ENCODE results near the gene CNTNAP2. TPM values are rescaled to one million over a fixed set of nuclear protein-coding genes. Genes with fewer than 3 reads are reported as not detected.

Gene CNTNAP2
- total and polyA plus RNA-seq, 12 donors = 0.07 to 0.77 (median 0.24) TPM

- DNase-seq = no peak
- TF ChIP-seq CTCF (IDR thresholded peaks at IDR 0.05) = no peak
- intact Hi-C loops (cut with DNase I) = no loop called here
- WGBS, 2 donors = 45 to 63% methylated on average over 2 of the region's 2 CpGs
- Histone ChIP-seq H3K4me3 (no peak overlapping the region), H3K9me3 (peaks cover 0 to 6% (median 0%) of the 10 kb centered on the region in 11 donors), H3K27me3 (no peaks in the 10 kb centered on the region), H3K4me1 (no peaks in the 10 kb centered on the region), H3K27ac (no peak overlapping the region), H3K36me3 (no peaks in the 10 kb centered on the region)
- no peak for ATAC-seq
Measured at GRCh38 chr7:146885231-146885630, 768.6 kb downstream of the CNTNAP2 start.

GRCh38 chr7:146889806-146890555, 773.4 kb downstream of the CNTNAP2 start:
- 81 to 82% methylated on average over 6 of the region's 6 CpGs for WGBS, 2 donors

GRCh38 chr7:146892151-146892550, 775.5 kb downstream of the CNTNAP2 start:
- intact Hi-C loops (cut with DNase I) = no loop called here
- ATAC-seq (no peak), DNase-seq (no peak)
- TF ChIP-seq CTCF (IDR thresholded peaks at IDR 0.05) = no peak
- Histone ChIP-seq H3K27me3 (no peaks in the 10 kb centered on the region), H3K27ac (no peak overlapping the region), H3K9me3 (peaks cover 0 to 6% (median 0%) of the 10 kb centered on the region in 11 donors), H3K4me1 (no peaks in the 10 kb centered on the region), H3K36me3 (no peaks in the 10 kb centered on the region), H3K4me3 (no peak overlapping the region)
- 33 to 40% methylated on average over 2 of the region's 2 CpGs for WGBS, 2 donors

More at GRCh38 chr7:146889806-146890555, 773.4 kb downstream of the CNTNAP2 start:
- Histone ChIP-seq H3K36me3 (no peaks in the 10 kb centered on the region), H3K27me3 (no peaks in the 10 kb centered on the region), H3K9me3 (peaks cover 0 to 6% (median 0%) of the 10 kb centered on the region in 11 donors), H3K27ac (no peak overlapping the region), H3K4me1 (no peaks in the 10 kb centered on the region), H3K4me3 (no peak overlapping the region)
- DNase-seq (no peak), ATAC-seq (no peak)
- no peak for TF ChIP-seq CTCF (IDR thresholded peaks at IDR 0.05)
- intact Hi-C loops (cut with DNase I) = no loop called here

GRCh38 chr7:146894927-146895326, 778.3 kb downstream of the CNTNAP2 start:
- ATAC-seq = no peak
- no peak for TF ChIP-seq CTCF (IDR thresholded peaks at IDR 0.05)
- intact Hi-C loops (cut with DNase I) = no loop called here

More at GRCh38 chr7:146894927-146895326, 778.3 kb downstream of the CNTNAP2 start:
- no peaks in the 10 kb centered on the region for H3K4me1 ChIP-seq
- H3K27ac ChIP-seq = no peak overlapping the region
- peaks cover 0 to 6% (median 0%) of the 10 kb centered on the region in 11 donors for H3K9me3 ChIP-seq
- H3K36me3 ChIP-seq = no peaks in the 10 kb centered on the region
- 76 to 84% methylated on average over 3 of the region's 3 CpGs for WGBS, 2 donors
- H3K4me3 ChIP-seq = no peak overlapping the region
- no peaks in the 10 kb centered on the region for H3K27me3 ChIP-seq
- no peak for DNase-seq

Data from heart right ventricle (tissue), 16 donors.